PC-3 (cell line): ENCODE measurements around the gene AUTS2. TPM values are rescaled to one million over a fixed set of nuclear protein-coding genes. Genes with fewer than 3 reads are reported as not detected.

Source experiments
- ATAC-seq: fragments of 200-7000 bp; cut with Tn5 transposase; 2 replicates; pipeline ENCODE4 v1.9.1; 2020; ENCODE audit warnings: mild to moderate bottlenecking, moderate library complexity
- BruUV-seq: library from RNA; stranded (reverse); fragments of 400-500 nt; replicated peaks from 2 replicates; lab custom pipeline; 2021; lab: Mats Ljungman, UMichigan
- CTCF ChIA-PET: fragments of 300-600 bp; sonication (Branson Sonifier 250); formaldehyde crosslinking; loops from one replicate; lab custom pipeline; 2022; ENCODE audit warnings: antibody characterized with exemption; lab: Charles Lee
- POLR2A ChIA-PET: fragments of 300-600 bp; sonication (Branson Sonifier 250); formaldehyde crosslinking; loops from one replicate; lab custom pipeline; 2022; ENCODE audit warnings: antibody characterized with exemption; ENCODE audit not compliant: unreplicated experiment; lab: Charles Lee
- DNase-seq: peaks from one replicate; pipeline ENCODE4 v3.0.0-alpha.2; 2015
- H2AFZ ChIP-seq: fragments of 300-600 bp; sonication (generic); 2 replicates; pipeline ENCODE4 v1.6.0; 2016; ENCODE audit warnings: antibody characterized with exemption, low read length
- H3F3A ChIP-seq: fragments of 300-600 bp; sonication (generic); one replicate; pipeline ENCODE4 v1.6.0; 2017; ENCODE audit warnings: antibody characterized with exemption, low read length, control low read depth, mild to moderate bottlenecking; ENCODE audit not compliant: unreplicated experiment
- H3K27ac ChIP-seq: fragments of 300-600 bp; sonication (generic); 2 replicates; pipeline ENCODE4 v1.5.1; 2016; ENCODE audit warnings: mild to moderate bottlenecking, low read length
- H3K27me3 ChIP-seq: fragments of 300-600 bp; sonication (generic); 2 replicates; pipeline ENCODE4 v1.6.1; 2016; ENCODE audit warnings: low read length, mixed read lengths
- H3K36me3 ChIP-seq: fragments of 300-600 bp; sonication (generic); 2 replicates; pipeline ENCODE4 v1.6.1; 2016; ENCODE audit warnings: low read depth, mixed run types, low read length, mixed read lengths
- H3K4me1 ChIP-seq: fragments of 300-600 bp; sonication (generic); 2 replicates; pipeline ENCODE4 v1.5.1; 2016; ENCODE audit warnings: low read length; ENCODE audit not compliant: insufficient read depth
- H3K4me2 ChIP-seq: fragments of 300-600 bp; sonication (generic); 2 replicates; pipeline ENCODE4 v1.6.0; 2016; ENCODE audit warnings: low read length
- H3K4me3 ChIP-seq: fragments of 300-600 bp; sonication (generic); 2 replicates; pipeline ENCODE4 v1.5.1; 2016; ENCODE audit warnings: mild to moderate bottlenecking, low read length, mixed read lengths
- H3K79me2 ChIP-seq: fragments of 300-600 bp; sonication (generic); 2 replicates; pipeline ENCODE4 v1.6.1; 2017; ENCODE audit warnings: low read length, mixed read lengths
- H3K9ac ChIP-seq: fragments of 300-600 bp; sonication (generic); 2 replicates; pipeline ENCODE4 v1.6.0; 2016; ENCODE audit warnings: mild to moderate bottlenecking, low read length
- H3K9me2 ChIP-seq: fragments of 300-600 bp; sonication (generic); replicated peaks from 2 replicates; pipeline ENCODE4 v1.6.1; 2016; ENCODE audit warnings: mixed run types, low read length, mixed read lengths
- H3K9me3 ChIP-seq: fragments of 300-600 bp; sonication (generic); 2 replicates; pipeline ENCODE4 v1.6.1; 2016; ENCODE audit warnings: low read length, mixed read lengths
- H4K20me1 ChIP-seq: fragments of 300-600 bp; sonication (generic); 2 replicates; pipeline ENCODE4 v1.6.1; 2016; ENCODE audit warnings: low read length, mixed read lengths
- CTCF ChIP-seq: fragments of 300-600 bp; sonication (generic); conservative IDR thresholded peaks from 2 replicates; pipeline ENCODE4 v1.5.1; 2017; ENCODE audit warnings: antibody characterized with exemption, low read depth, mild to moderate bottlenecking, low read length
- EZH2 ChIP-seq: fragments of 300-600 bp; sonication (generic); IDR thresholded peaks from one replicate; pipeline ENCODE4 v1.6.1; 2017; ENCODE audit warnings: antibody characterized with exemption, mild to moderate bottlenecking, low read length; ENCODE audit not compliant: unreplicated experiment
- EZH2phosphoT487 ChIP-seq: fragments of 300-600 bp; sonication (generic); IDR thresholded peaks from 2 replicates; pipeline ENCODE4 v1.6.1; 2018; ENCODE audit warnings: mild to moderate bottlenecking, antibody characterized with exemption, low read length, borderline replicate concordance
- intact Hi-C: fragments of 100-400 bp; cut with micrococcal nuclease; formaldehyde crosslinking; loops from 2 replicates; pipeline ENCODE4 v1.9.0; 2023
- total RNA-seq: library from RNA; depleted of rRNA; stranded (reverse); fragments of >200 nt; gene quantifications from 2 replicates; pipeline ENCODE4 v1.2.3, GENCODE V29; 2014

Gene AUTS2
- total RNA-seq, 1 experiment from 2014 or later, result not detected

- no TSS peak for BruUV-seq
- TF ChIP-seq CTCF (no peak), EZH2 (no peak), EZH2phosphoT487 (no peak)
- no peak overlapping the region for H3K4me3 ChIP-seq
- H3K9ac ChIP-seq, result no peak overlapping the region
- ATAC-seq (no peak), DNase-seq (no peak)
- H2AFZ ChIP-seq, result no peak overlapping the region
- ChIA-PET POLR2A (no interaction called here), CTCF (no interaction called here)
- H3K9me3 ChIP-seq, result no peaks in the 10 kb centered on the region
- no peaks in the 10 kb centered on the region for H3K27me3 ChIP-seq
- no peak overlapping the region for H3K4me2 ChIP-seq
- no peaks in the 10 kb centered on the region for H4K20me1 ChIP-seq
- H3K27ac ChIP-seq, result no peak overlapping the region
- no peaks in the 10 kb centered on the region for H3K9me2 ChIP-seq
- intact Hi-C loops, result no loop called here
- H3K79me2 ChIP-seq, result no peaks in the 10 kb centered on the region
- H3K36me3 ChIP-seq, result no peaks in the 10 kb centered on the region
- H3K4me1 ChIP-seq, result no peaks in the 10 kb centered on the region
- no peaks in the 10 kb centered on the region for H3F3A ChIP-seq
These were observed 145.2 kb downstream of the AUTS2 start for GRCh38 chr7:69743436-69743835.

- ATAC-seq, result no peak
- H3K27ac ChIP-seq, result no peak overlapping the region
- TF ChIP-seq CTCF (no peak), EZH2 (no peak), EZH2phosphoT487 (no peak)
- H4K20me1 ChIP-seq, result no peaks in the 10 kb centered on the region
- H3K79me2 ChIP-seq, result no peaks in the 10 kb centered on the region
- H3K9ac ChIP-seq, result no peak overlapping the region
- no TSS peak for BruUV-seq
- no peaks in the 10 kb centered on the region for H3K9me2 ChIP-seq
- no peak overlapping the region for H2AFZ ChIP-seq
- no peaks in the 10 kb centered on the region for H3K36me3 ChIP-seq
- CTCF ChIA-PET, result no interaction called here
- no peaks in the 10 kb centered on the region for H3F3A ChIP-seq
- POLR2A ChIA-PET, result no interaction called here
- H3K4me1 ChIP-seq, result no peaks in the 10 kb centered on the region
- H3K4me3 ChIP-seq, result no peak overlapping the region
- H3K27me3 ChIP-seq, result no peaks in the 10 kb centered on the region
- no peak for DNase-seq
- H3K9me3 ChIP-seq, result no peaks in the 10 kb centered on the region
- intact Hi-C loops, result no loop called here
- no peak overlapping the region for H3K4me2 ChIP-seq
These were observed 145.8 kb downstream of the AUTS2 start for GRCh38 chr7:69744026-69744425.

- no peaks in the 10 kb centered on the region for H3K4me1 ChIP-seq
- CTCF ChIA-PET, result no interaction called here
- H3F3A ChIP-seq, result no peaks in the 10 kb centered on the region
- H3K27me3 ChIP-seq, result no peaks in the 10 kb centered on the region
- no peaks in the 10 kb centered on the region for H3K36me3 ChIP-seq
- no peak overlapping the region for H3K9ac ChIP-seq
- no peak overlapping the region for H2AFZ ChIP-seq
- H3K4me3 ChIP-seq, result no peak overlapping the region
- BruUV-seq, result no TSS peak
- no peak for TF ChIP-seq EZH2phosphoT487
- TF ChIP-seq CTCF, result no peak
- TF ChIP-seq EZH2, result no peak
- H3K27ac ChIP-seq, result no peak overlapping the region
- POLR2A ChIA-PET, result no interaction called here
- intact Hi-C loops, result no loop called here
- H3K9me3 ChIP-seq, result no peaks in the 10 kb centered on the region
- no peaks in the 10 kb centered on the region for H3K79me2 ChIP-seq
- H3K4me2 ChIP-seq, result no peak overlapping the region
- DNase-seq (no peak), ATAC-seq (no peak)
- H4K20me1 ChIP-seq, result no peaks in the 10 kb centered on the region
- no peaks in the 10 kb centered on the region for H3K9me2 ChIP-seq
These were observed 148.1 kb downstream of the AUTS2 start for GRCh38 chr7:69746383-69746782.
